ENCODE data around the gene UBAC2. TPM values are rescaled to one million over a fixed set of nuclear protein-coding genes. Genes with fewer than 3 reads are reported as not detected.

Gene UBAC2
- total RNA-seq, 1 donor, result 36.9 TPM

DNA sequence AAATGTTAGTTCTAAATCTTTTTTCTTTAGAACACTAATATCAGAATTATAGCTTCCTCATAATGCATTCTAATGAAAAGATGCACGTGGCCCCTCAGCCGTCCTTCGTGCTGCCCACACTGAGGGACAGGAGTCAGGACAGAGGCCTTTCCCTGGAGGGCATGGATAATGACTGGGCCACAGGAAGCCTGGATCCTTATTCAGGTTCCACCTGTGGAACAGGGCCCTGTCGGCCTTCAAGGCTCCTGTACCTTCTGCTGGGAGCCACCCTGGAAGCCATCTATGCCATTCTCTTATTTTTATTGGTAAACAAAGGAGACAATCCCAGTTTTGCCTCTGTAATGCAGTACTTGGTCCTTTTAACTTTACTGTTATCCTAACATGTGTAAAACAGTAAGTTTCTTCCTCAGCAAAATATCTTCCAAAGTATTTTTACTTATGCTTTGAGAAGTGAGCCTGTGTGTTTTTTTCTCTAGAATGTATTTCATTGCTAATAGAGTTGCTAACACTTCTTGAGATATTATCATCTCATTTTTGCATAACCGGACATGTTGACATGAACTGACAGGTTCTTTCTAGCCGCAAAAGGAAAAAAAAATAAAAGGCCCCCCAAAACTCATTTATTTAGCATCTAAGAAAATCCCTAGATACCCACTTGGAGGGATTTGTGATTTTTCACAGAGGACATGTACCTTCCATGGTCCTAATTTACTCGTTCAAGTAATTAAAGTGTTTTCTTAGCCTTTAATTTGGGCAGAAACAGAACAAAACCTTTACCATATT, 100.6 kb downstream of the UBAC2 start:
- TF ChIP-seq, protein P1, sequence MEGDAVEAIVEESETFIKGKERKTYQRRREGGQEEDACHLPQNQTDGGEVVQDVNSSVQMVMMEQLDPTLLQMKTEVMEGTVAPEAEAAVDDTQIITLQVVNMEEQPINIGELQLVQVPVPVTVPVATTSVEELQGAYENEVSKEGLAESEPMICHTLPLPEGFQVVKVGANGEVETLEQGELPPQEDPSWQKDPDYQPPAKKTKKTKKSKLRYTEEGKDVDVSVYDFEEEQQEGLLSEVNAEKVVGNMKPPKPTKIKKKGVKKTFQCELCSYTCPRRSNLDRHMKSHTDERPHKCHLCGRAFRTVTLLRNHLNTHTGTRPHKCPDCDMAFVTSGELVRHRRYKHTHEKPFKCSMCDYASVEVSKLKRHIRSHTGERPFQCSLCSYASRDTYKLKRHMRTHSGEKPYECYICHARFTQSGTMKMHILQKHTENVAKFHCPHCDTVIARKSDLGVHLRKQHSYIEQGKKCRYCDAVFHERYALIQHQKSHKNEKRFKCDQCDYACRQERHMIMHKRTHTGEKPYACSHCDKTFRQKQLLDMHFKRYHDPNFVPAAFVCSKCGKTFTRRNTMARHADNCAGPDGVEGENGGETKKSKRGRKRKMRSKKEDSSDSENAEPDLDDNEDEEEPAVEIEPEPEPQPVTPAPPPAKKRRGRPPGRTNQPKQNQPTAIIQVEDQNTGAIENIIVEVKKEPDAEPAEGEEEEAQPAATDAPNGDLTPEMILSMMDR (IDR thresholded peaks at IDR 0.05; ENCODE audit: extremely low read depth, low read depth, low read length), result no peak
- no peak overlapping the region for H2AFZ ChIP-seq (ENCODE audit: low read length)
- H3K4me1 ChIP-seq (ENCODE audit: insufficient read depth, low read length), result peaks cover 12% of the 10 kb centered on the region
- no peaks in the 10 kb centered on the region for H4K20me1 ChIP-seq (ENCODE audit: insufficient read depth, low read length)
- DNase-seq (ENCODE audit: insufficient read length, low spot score, missing footprints), result no peak
- H3K27ac ChIP-seq (ENCODE audit: low read depth, low read length), result no peak overlapping the region
- H3K36me3 ChIP-seq (ENCODE audit: insufficient read depth, low read length), result no peaks in the 10 kb centered on the region
- H3K79me2 ChIP-seq (ENCODE audit: insufficient read depth, low read length), result peaks cover 10% of the 10 kb centered on the region
- H3K9me3 ChIP-seq (ENCODE audit: low read depth, low read length), result no peaks in the 10 kb centered on the region
- H3K4me2 ChIP-seq (ENCODE audit: insufficient read depth, low read length), result no peak overlapping the region
- no peak overlapping the region for H3K4me3 ChIP-seq (ENCODE audit: insufficient read depth, low read length)
- no peaks in the 10 kb centered on the region for H3K27me3 ChIP-seq (ENCODE audit: insufficient read depth, low read length)

DNA sequence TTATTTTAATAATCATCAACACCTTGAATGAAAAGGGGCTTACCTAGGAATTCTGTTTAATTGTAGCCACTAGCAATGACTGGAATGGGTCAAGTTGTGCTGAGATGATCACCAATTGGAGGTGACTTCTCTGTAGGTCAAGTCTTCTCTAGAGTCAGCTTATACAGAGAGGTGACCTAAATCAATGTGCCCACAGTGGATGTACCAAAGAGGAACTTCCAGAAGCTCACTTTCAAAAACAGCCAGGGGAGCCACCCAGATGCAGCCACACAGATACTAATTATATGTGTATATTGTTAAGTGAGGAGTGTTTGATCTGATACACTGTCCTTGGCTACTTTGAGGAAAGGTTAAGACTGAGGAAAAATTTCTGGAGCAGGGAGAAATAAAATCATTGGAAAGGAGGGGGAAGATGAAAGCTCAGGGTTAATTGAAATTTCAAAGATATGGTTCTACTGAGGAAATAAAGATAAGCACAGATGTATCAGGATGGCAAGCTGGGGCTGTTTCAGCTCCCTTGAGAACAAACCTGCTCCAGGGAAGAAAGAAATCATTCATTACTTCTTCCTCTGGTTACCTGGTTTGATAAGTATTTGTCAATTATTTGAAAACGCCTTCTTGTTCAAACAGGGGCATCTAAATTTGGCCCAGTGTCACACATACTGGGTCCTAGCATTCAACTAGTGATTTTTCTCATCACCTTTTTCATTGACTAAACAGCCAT, 101.4 kb downstream of the UBAC2 start:
- Histone ChIP-seq H3K36me3 (ENCODE audit: insufficient read depth, low read length) (no peaks in the 10 kb centered on the region), H3K9me3 (ENCODE audit: low read depth, low read length) (no peaks in the 10 kb centered on the region), H3K79me2 (ENCODE audit: insufficient read depth, low read length) (peaks cover 10% of the 10 kb centered on the region), H3K4me2 (ENCODE audit: insufficient read depth, low read length) (no peak overlapping the region), H3K27me3 (ENCODE audit: insufficient read depth, low read length) (no peaks in the 10 kb centered on the region), H4K20me1 (ENCODE audit: insufficient read depth, low read length) (no peaks in the 10 kb centered on the region), H3K4me3 (ENCODE audit: insufficient read depth, low read length) (no peak overlapping the region), H3K4me1 (ENCODE audit: insufficient read depth, low read length) (peaks cover 4% of the 10 kb centered on the region), H2AFZ (ENCODE audit: low read length) (no peak overlapping the region), H3K27ac (ENCODE audit: low read depth, low read length) (no peak overlapping the region)
- peak; percentile 9 for DNase-seq (ENCODE audit: insufficient read length, low spot score, missing footprints)
- TF ChIP-seq, protein P1 (IDR thresholded peaks at IDR 0.05; ENCODE audit: extremely low read depth, low read depth, low read length), result no peak

DNA sequence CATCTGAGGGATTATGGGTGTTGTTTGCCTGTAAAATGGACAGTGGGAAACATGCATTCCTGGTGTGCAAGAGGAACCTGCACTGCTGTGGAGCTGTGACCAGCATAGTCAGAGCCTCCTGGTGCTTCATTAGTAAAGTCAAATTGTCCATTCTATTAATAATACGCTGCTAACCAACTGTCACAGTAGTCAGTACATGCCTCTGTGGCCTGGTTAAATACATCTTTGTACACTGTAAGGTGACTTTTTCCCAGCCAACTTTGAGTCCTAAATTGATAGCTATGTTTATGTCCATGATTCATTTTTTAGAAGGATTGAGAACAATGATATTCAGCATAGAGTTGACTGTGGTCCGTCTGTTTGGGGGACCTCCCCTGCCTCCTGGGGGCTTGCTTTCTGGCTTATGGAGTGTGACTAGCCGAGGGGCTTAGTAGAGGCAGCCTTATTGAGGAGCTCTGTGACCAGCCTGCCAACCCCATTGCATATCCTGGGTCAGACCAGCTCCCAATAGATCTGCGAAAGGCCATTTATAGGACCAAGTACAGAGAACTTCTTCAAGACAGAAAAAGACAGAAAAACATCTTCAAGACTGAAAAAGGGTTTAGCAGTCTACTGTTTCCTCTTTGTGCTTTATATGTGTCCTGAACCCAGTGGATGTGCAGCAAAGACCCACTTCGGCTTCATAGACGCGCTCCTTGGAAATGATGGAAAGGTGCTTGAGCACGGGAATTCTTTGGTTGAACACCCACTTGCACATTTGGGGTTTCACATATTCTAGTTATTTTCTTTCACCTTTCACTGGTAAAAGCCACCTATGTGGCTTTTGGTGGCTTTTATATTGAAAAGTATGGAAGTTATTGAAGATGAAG, 102.2 kb downstream of the UBAC2 start:
- Histone ChIP-seq H3K4me1 (ENCODE audit: insufficient read depth, low read length) (peaks cover 8% of the 10 kb centered on the region), H3K9me3 (ENCODE audit: low read depth, low read length) (no peaks in the 10 kb centered on the region), H3K4me3 (ENCODE audit: insufficient read depth, low read length) (no peak overlapping the region), H4K20me1 (ENCODE audit: insufficient read depth, low read length) (no peaks in the 10 kb centered on the region), H3K27me3 (ENCODE audit: insufficient read depth, low read length) (no peaks in the 10 kb centered on the region), H3K27ac (ENCODE audit: low read depth, low read length) (no peak overlapping the region), H2AFZ (ENCODE audit: low read length) (no peak overlapping the region), H3K79me2 (ENCODE audit: insufficient read depth, low read length) (peaks cover 10% of the 10 kb centered on the region), H3K36me3 (ENCODE audit: insufficient read depth, low read length) (no peaks in the 10 kb centered on the region), H3K4me2 (ENCODE audit: insufficient read depth, low read length) (no peak overlapping the region)
- peak; percentile 25 for DNase-seq (ENCODE audit: insufficient read length, low spot score, missing footprints)
- TF ChIP-seq, protein P1 (IDR thresholded peaks at IDR 0.05; ENCODE audit: extremely low read depth, low read depth, low read length), result no peak

All from osteoblast (primary cell).